Epithelial cell of esophagus (primary cell): ENCODE measurements around the gene ATL3.
"Not testable (repeated sequence)": the region's sequence is repeated elsewhere in the genome, so short reads cannot be mapped to it uniquely, and the experiment has no call there.

ENCODE experiments used
- DNase-seq: peaks from one replicate; pipeline ENCODE4 v3.0.0; 2010; ENCODE audit warnings: low read depth
- H3K4me3 ChIP-seq: 2 replicates; pipeline ENCODE4 v1.5.1; 2011; ENCODE audit warnings: mild to moderate bottlenecking, low read length, control low read depth
- CTCF ChIP-seq: IDR thresholded peaks from 2 replicates; pipeline ENCODE4 v1.5.1; 2011; ENCODE audit warnings: low read depth, mild to moderate bottlenecking, low read length, control low read depth, inconsistent platforms; ENCODE audit not compliant: insufficient read depth; ENCODE audit errors: missing control alignments

ATL3 gene

DNA sequence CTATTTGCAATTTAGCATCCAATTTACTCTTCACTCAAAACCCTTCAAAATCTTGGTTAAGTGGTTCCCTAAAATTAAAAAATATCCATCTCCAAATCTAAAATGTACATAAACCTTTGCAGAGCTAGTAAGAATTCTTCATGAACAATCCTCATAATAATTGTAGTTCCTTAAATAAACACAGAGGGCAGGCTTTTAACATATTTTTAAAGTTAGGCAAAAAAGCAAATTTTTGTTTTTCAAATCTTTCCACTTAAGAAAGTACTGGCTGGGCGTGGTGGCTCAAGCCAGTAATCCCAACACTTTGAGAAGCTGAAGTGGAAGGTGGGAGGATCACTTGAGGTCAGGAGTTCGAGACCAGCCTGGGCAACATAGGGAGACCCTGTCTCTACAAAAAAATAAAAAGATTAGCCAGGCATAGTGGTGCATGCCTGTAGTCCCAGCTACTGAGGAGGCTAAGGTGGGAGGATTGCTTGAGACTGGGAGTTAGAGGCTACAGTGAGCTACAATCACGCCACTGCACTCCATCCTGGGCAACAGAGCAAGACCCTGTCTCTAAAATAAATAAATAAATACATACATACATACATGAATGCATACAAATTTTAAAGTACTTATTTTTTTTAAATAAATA is 31.9 kb downstream of the ATL3 start:
- DNase-seq = no peak

DNA sequence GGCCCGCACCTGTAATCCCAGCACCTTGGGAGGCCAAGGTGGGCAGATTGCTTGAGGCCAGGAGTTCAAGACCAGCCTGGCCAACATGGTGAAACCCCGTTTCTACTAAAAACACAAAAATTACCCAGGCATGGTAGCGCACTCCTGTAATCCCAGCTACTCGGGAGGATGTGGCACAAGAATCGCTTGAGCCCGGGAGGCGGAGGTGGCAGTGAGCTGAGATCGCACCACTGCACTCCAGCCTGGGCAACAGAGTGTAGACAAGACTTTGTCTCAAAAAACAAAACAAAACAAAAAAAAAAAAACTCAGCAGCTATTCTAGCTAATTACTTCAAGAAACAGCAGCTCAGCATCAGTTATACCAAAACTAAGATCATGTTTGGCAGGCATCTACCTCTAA is 32.7 kb downstream of the ATL3 start:
- DNase-seq, H3K4me3 ChIP-seq: not testable (repeated sequence)

More for the DNA sequence above, 31.9 kb downstream of the ATL3 start:
- TF ChIP-seq CTCF = peak; percentile 12
- no peak overlapping the region for H3K4me3 ChIP-seq

- peak; percentile 87 for TF ChIP-seq CTCF
- no peak overlapping the region for H3K4me3 ChIP-seq
- DNase-seq = peak; percentile 56
These were observed 35.3 kb downstream of the ATL3 start for GRCh38 chr11:63635762-63636465.

DNA sequence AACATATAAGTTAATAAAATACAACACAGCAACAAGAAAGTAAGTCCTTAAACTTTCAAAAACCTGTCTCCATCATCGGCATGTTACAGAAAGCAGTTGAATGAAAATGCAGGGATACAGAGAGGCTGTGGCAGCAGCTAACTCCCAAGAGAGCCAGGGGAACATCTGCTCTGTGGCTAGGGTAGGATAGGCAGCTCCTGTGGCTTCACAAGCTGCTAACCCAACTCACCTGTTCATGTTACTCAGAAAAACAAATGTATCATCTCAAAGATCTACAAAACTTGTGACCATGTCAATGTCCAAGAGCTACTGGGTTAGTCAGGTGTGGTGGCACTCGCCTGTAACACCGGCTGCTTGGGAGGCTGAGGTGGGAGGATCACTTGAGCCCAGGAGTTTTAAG is 41.8 kb downstream of the ATL3 start:
- no peak for TF ChIP-seq CTCF
- DNase-seq = no peak
- H3K4me3 ChIP-seq = no peak overlapping the region

GRCh38 chr11:63623513-63624140 is 47.5 kb downstream of the ATL3 start:
- H3K4me3 ChIP-seq = no peak overlapping the region
- no peak for DNase-seq
- TF ChIP-seq CTCF = no peak

- no peak for TF ChIP-seq CTCF
- DNase-seq = peak; percentile 59
- no peak overlapping the region for H3K4me3 ChIP-seq
These were observed 48.9 kb downstream of the ATL3 start for GRCh38 chr11:63622323-63622722.

DNA sequence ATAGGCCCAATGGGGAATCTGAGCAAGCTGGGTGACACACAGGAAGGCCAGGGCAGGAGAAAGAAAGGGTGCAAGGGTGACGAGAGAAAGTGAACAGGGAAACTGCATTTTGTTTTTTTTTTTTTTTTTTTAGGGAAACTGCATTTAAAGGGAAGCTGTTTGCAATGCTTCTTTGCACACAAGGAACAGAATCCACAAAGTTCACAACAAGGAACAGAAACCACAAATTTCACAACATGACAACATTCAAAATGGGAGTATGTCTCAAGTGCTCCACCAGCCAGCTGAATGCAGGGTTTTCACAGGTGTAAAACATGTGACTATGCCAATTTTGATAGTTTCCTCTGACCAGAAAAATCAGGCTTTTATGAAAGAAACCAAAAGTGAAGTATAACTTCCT is 50.1 kb downstream of the ATL3 start:
- no peak overlapping the region for H3K4me3 ChIP-seq
- TF ChIP-seq CTCF = no peak
- no peak for DNase-seq
